Measurements from ENCODE around the gene NT5C3B.

GRCh38 chr17:41799366-41799765 is 36.7 kb downstream of the NT5C3B start:
- TF ChIP-seq CTCF (IDR thresholded peaks at IDR 0.05) (no peak), POLR2A (IDR thresholded peaks at IDR 0.05) (no peak)
